Stimulated activated naive B cell treated with anti-CD40 and anti-IgM and Interleukin-4, amounts not matched to agents 10 μg/mL and 1 μg/mL and 100 μg/mL, for 72 hours (primary cell): ENCODE data around the gene SDF2.

ENCODE experiments used
- ATAC-seq, 2 donors: fragments of 150-1000 bp; cut with Tn5 transposase; replicated peaks; 2 replicates each; pipeline ENCODE4 v1.10.0; 2021; ENCODE audit warnings: moderate library complexity in 1 of 2
- DNase-seq: peaks from one replicate; pipeline ENCODE4 v3.0.0; 2021
- H3K27ac Mint-ChIP-seq: one replicate; pipeline ENCODE4 v1.8.0; 2022; ENCODE audit warnings: mild to moderate bottlenecking, mixed read lengths
- H3K27me3 Mint-ChIP-seq, 2 donors: one replicate each; pipeline ENCODE4 v1.8.0; 2022; ENCODE audit warnings: mixed read lengths in 2 of 2
- H3K36me3 Mint-ChIP-seq, 2 donors: one replicate each; pipeline ENCODE4 v1.8.0; 2022; ENCODE audit warnings: mixed read lengths in 2 of 2, mild to moderate bottlenecking in 1 of 2
- H3K4me1 Mint-ChIP-seq, 2 donors: one replicate each; pipeline ENCODE4 v1.8.0; 2022; ENCODE audit warnings: mixed read lengths in 2 of 2, mild to moderate bottlenecking in 1 of 2
- H3K4me3 Mint-ChIP-seq, 2 donors: one replicate each; pipeline ENCODE4 v1.8.0; 2022; ENCODE audit warnings: mild to moderate bottlenecking in 2 of 2, mixed read lengths in 2 of 2, moderate library complexity in 1 of 2
- H3K9me3 Mint-ChIP-seq, 2 donors: one replicate each; pipeline ENCODE4 v1.8.0; 2022; ENCODE audit warnings: mixed read lengths in 2 of 2, mild to moderate bottlenecking in 1 of 2

SDF2 gene

DNA sequence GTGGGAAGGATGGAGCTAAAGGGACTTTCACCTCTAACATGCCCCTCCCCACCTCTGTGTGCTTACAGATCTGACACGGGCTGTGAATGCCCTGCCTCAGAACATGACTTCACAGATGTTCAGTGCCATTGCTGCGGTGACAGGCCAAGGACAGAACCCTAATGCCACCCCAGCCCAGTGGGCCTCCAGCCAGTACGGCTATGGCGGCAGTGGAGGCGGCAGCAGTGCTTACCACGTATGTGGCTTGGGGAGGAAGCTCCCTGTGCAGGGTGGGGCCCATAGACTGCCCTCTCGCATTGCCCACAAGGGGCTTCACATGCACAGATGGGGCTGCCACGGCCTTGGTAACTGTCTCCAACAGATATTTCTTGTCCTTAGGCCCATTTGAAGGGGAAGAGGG lies 38.6 kb upstream of the SDF2 start:
- ATAC-seq (no peak), DNase-seq (no peak)
- Mint-ChIP-seq H3K36me3 (peaks cover 26 to 64% of the 10 kb centered on the region in 2 donors), H3K27ac (no peak overlapping the region), H3K4me1 (peaks cover 0 to 6% of the 10 kb centered on the region in 2 donors), H3K9me3 (no peaks in the 10 kb centered on the region), H3K4me3 (no peak overlapping the region), H3K27me3 (no peaks in the 10 kb centered on the region)

DNA sequence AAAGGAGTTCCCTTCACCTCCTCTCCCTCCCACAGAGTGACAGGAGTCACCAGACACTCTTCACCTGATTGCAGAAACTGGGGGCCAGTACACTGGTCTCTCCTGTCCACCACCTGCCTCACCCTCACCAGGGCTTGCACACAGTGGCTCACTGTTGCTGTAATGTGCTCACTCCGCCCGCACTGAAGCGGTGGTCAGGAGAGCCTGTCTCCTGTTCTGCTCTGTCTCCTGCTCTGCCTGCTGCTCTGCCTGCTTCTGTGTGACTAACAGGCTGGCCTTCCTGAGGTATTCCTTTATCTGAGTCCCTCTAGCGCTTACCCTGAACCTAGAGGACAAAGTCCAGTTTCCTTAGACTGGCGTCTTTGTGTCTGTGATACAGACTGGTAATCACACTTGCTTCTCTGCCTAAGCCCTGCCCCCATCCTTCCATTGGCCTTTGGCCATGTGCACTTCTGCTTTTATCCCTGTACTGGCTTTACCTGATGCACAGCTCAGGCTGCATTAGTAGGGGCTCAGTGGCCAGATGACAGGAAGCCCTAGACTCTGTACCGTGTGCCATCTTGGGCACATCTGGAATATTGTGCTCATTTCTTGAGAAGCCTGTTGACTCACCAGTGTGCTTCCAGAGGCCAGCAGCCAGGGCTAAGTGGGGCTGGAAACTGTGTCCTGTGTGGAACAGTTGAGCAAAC lies 36.7 kb upstream of the SDF2 start:
- ATAC-seq (peak in 1 of 2 donors; percentile 34), DNase-seq (no peak)
- H3K9me3 Mint-ChIP-seq: no peaks in the 10 kb centered on the region
- no peaks in the 10 kb centered on the region for H3K27me3 Mint-ChIP-seq
- no peak overlapping the region for H3K27ac Mint-ChIP-seq
- no peak overlapping the region for H3K4me3 Mint-ChIP-seq
- peaks cover 32 to 65% of the 10 kb centered on the region in 2 donors for H3K36me3 Mint-ChIP-seq
- peaks cover 0 to 3% of the 10 kb centered on the region in 2 donors for H3K4me1 Mint-ChIP-seq

DNA sequence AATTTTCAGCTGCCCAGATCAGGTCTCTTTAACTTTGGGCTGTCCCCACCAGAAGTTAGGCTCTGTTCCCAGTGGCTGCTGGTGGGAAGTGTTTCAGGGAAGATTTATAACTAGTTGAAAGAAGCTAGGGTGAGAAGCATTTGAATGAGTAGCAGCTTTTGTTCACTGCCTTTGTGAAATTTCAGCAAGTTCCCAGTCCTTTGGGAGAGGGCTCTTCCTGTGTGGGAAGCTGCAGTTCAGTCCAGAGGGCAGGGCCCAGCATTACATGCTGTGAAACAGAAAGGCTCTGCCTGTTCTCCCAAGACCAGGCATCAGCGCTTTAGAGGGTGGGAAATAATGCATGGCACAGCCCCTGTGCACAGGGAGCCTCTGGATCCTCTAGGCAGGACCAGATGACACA lies 32.2 kb upstream of the SDF2 start:
- H3K36me3 Mint-ChIP-seq: peaks cover 46 to 58% of the 10 kb centered on the region in 2 donors
- DNase-seq: no peak
- no peak overlapping the region for H3K27ac Mint-ChIP-seq

DNA sequence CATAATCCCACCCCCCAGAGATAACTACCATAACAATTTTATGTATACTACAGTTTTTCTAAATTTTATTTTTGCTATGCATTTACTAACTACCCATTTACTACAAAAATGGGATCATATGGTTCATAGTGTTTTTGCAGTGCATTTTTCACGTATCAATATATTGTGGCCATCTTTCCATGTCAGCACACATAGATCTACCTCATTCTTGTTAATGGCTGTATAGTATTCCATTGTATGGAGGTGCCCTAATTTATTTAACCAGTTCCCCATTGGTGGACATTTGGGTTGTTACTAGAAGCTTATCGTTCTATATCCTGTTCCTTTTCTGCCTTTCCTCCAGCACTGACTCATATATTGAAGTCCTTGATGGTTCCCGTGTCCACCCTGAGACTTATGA lies 27.3 kb upstream of the SDF2 start:
- ATAC-seq (no peak), DNase-seq (no peak)
- Mint-ChIP-seq H3K9me3 (no peaks in the 10 kb centered on the region), H3K27me3 (no peaks in the 10 kb centered on the region), H3K4me1 (no peaks in the 10 kb centered on the region), H3K4me3 (no peak overlapping the region), H3K27ac (no peak overlapping the region), H3K36me3 (peaks cover 63 to 67% of the 10 kb centered on the region in 2 donors)

More for the DNA sequence above, 32.2 kb upstream of the SDF2 start:
- ATAC-seq: no peak
- Mint-ChIP-seq H3K4me1 (peaks cover 0 to 3% of the 10 kb centered on the region in 2 donors), H3K4me3 (no peak overlapping the region), H3K27me3 (no peaks in the 10 kb centered on the region), H3K9me3 (no peaks in the 10 kb centered on the region)

DNA sequence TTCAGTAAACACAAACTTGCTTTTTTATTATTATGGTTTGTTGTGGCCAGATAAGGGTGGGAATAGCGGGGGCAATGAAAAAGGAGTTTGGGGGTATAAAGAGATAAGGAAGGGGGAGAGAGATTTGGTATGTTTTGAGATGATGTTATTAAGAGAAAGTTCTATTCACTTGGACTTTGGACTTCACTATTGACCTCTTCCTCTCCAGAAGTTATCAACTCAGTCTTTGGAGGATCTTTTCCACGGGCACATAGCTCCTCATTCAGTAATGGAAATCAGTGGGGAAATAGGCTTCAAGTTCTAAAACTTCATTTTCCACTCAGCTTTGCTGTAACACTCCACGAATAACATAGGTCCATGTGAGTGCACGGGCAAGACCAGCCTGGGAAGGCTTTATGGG lies 26.8 kb upstream of the SDF2 start:
- no peaks in the 10 kb centered on the region for H3K4me1 Mint-ChIP-seq
- no peaks in the 10 kb centered on the region for H3K27me3 Mint-ChIP-seq
- ATAC-seq: no peak
- H3K36me3 Mint-ChIP-seq: peaks cover 60 to 64% of the 10 kb centered on the region in 2 donors
- H3K27ac Mint-ChIP-seq: no peak overlapping the region
- DNase-seq: no peak
- H3K9me3 Mint-ChIP-seq: no peaks in the 10 kb centered on the region
- H3K4me3 Mint-ChIP-seq: no peak overlapping the region

DNA sequence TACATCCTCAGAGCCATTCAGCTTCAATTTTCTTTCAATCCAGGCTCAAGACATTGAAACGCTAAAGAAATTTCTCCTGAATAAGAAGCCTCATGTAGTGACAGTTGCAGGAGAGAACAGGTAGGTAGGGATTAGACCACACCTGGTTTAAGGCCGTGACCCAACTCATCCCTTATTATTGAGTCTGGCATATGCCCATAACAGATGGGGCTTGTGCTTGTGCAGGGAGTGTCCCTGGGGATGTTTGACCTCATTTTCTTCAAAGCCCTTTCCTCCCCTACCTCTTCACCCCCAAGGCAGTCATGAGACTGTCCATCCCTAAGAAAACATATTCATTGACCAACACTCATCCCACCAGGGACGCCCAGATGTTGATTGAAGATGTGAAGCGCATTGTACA lies 24.6 kb upstream of the SDF2 start:
- DNase-seq: no peak
- Mint-ChIP-seq H3K27me3 (no peaks in the 10 kb centered on the region), H3K27ac (no peak overlapping the region), H3K4me1 (no peaks in the 10 kb centered on the region), H3K9me3 (no peaks in the 10 kb centered on the region), H3K4me3 (no peak overlapping the region), H3K36me3 (peaks cover 62 to 69% of the 10 kb centered on the region in 2 donors)
- no peak for ATAC-seq

DNA sequence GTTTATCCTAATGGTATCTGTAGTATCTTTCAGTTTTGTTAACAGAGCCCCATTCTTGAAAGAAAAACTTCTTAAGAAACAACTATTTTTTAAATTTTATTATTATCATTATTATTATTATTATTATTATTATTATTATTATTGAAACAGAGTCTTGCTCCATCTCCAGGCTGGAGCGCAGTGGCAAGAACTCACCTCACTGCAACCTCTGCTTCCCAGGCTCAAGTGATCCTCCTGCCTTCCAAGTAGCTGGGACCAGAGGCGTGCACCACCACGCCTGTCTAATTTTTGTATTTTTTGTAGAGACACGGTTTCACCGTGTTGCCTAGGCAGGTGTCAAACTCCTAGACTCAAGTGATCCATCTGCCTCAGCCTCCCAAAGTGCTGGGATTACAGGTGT lies 23.7 kb upstream of the SDF2 start:
- ATAC-seq: no peak

DNA sequence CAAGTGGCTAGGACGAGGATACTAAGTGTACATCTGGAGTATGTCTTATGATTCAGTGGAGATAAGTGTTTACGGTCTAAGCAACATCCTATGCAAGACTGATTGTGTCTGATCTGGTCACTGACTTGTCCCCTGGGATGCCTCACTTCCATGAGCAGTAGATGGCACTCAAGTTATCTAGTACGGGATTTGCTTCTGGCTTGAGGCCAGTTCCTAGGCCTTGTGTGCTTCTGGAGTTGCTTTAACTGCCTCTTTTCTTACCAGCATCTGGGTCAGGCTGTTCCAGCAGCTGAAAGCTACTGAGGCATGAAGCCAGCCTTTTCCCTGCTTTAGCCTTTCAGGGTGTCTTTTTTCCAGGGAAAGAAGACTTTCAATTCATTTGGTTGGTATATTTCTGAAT lies 23.3 kb upstream of the SDF2 start:
- H3K27ac Mint-ChIP-seq: no peak overlapping the region
- H3K36me3 Mint-ChIP-seq: peaks cover 55 to 70% of the 10 kb centered on the region in 2 donors
- ATAC-seq (no peak), DNase-seq (no peak)
- H3K4me3 Mint-ChIP-seq: no peak overlapping the region
- H3K4me1 Mint-ChIP-seq: no peaks in the 10 kb centered on the region
- no peaks in the 10 kb centered on the region for H3K27me3 Mint-ChIP-seq
- no peaks in the 10 kb centered on the region for H3K9me3 Mint-ChIP-seq

More for the DNA sequence above, 23.7 kb upstream of the SDF2 start:
- H3K27me3 Mint-ChIP-seq: no peaks in the 10 kb centered on the region
- no peak overlapping the region for H3K4me3 Mint-ChIP-seq
- DNase-seq: no peak
- H3K36me3 Mint-ChIP-seq: peaks cover 58 to 74% of the 10 kb centered on the region in 2 donors
- no peaks in the 10 kb centered on the region for H3K4me1 Mint-ChIP-seq
- no peaks in the 10 kb centered on the region for H3K9me3 Mint-ChIP-seq
- no peak overlapping the region for H3K27ac Mint-ChIP-seq

DNA sequence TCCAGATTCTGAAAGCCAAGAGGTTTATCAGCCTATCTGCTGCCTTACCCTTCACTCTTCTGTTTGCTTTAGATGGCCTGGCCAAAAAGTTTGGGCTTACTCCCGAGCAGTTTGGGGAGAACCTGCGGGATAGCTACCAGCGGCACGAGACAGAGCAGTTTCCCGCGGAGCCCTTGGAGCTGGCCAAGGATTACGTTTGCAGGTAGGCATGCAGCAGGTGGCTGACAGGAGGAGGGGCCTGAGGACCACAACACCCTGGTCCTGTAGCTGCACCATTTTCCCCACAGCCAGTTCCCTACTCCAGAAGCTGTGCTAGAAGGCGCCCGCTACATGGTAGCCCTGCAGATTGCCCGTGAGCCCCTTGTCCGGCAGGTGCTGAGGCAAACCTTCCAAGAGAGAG lies 20.9 kb upstream of the SDF2 start:
- H3K27ac Mint-ChIP-seq: no peak overlapping the region
- H3K9me3 Mint-ChIP-seq: no peaks in the 10 kb centered on the region
- no peaks in the 10 kb centered on the region for H3K27me3 Mint-ChIP-seq
- DNase-seq (no peak), ATAC-seq (no peak)
- H3K4me1 Mint-ChIP-seq: no peaks in the 10 kb centered on the region
- peaks cover 47 to 57% of the 10 kb centered on the region in 2 donors for H3K36me3 Mint-ChIP-seq
- no peak overlapping the region for H3K4me3 Mint-ChIP-seq

DNA sequence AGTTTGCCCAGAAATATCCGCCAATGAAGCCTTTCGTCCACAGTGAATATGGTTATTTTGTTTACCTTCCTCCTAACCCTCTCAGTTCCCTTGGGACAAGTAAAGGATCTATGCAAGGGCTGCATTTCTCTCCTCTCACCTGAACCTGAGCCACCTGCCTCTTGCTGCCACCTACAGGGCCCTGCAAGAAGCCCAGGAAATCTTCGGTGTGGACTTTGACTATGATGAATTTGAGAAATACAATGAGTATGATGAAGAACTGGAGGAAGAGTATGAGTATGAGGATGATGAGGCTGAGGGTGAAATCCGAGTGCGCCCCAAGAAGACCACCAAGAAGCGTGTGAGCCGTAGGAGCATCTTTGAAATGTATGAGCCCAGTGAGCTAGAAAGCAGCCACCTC lies 14.3 kb upstream of the SDF2 start:
- H3K27me3 Mint-ChIP-seq: no peaks in the 10 kb centered on the region
- no peak overlapping the region for H3K4me3 Mint-ChIP-seq
- H3K9me3 Mint-ChIP-seq: no peaks in the 10 kb centered on the region
- DNase-seq (no peak), ATAC-seq (no peak)
- H3K27ac Mint-ChIP-seq: no peak overlapping the region
- peaks cover 47 to 57% of the 10 kb centered on the region in 2 donors for H3K36me3 Mint-ChIP-seq
- H3K4me1 Mint-ChIP-seq: no peaks in the 10 kb centered on the region

DNA sequence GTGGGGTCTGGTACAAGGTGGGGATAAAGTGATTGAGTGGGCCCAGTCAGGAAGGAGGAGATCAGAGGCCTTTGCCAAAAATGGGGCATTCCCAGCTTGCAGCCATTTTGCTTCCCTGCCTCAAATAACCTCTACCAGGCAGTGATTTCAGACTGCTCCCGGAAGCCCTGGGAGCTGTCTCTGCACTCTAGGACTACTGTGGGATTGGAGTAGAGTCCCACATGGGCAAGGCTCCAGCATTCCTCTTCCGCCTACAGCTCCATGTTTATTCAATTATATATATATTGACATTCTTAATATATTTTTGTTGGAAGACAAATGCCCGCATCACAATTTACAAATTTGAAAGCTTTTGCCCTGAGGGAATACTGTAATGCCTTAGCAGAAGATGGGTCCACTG lies 13.8 kb upstream of the SDF2 start:
- ATAC-seq (no peak), DNase-seq (no peak)
- no peak overlapping the region for H3K27ac Mint-ChIP-seq
- H3K9me3 Mint-ChIP-seq: no peaks in the 10 kb centered on the region
- no peak overlapping the region for H3K4me3 Mint-ChIP-seq
- no peaks in the 10 kb centered on the region for H3K27me3 Mint-ChIP-seq
- no peaks in the 10 kb centered on the region for H3K4me1 Mint-ChIP-seq
- peaks cover 50 to 55% of the 10 kb centered on the region in 2 donors for H3K36me3 Mint-ChIP-seq

DNA sequence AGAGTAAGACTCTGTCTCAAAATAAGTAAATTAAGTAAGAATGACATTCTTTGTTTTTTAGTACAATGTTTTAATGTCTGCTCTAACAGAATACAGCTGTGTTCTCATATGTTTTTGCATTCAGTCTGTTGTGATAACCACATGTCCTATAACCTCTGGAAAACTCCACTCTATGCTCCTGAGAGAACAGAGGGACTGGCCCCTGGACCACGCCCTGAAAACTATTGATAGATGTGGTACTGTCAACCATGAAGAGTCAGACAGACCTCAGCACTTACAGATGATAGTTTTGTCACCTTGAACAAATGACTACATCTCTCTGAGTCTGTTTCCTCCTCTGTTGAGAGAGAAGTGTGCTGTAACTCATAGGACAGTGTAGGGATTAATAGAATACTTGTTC lies 8.2 kb upstream of the SDF2 start:
- peaks cover 30 to 57% of the 10 kb centered on the region in 2 donors for H3K36me3 Mint-ChIP-seq

DNA sequence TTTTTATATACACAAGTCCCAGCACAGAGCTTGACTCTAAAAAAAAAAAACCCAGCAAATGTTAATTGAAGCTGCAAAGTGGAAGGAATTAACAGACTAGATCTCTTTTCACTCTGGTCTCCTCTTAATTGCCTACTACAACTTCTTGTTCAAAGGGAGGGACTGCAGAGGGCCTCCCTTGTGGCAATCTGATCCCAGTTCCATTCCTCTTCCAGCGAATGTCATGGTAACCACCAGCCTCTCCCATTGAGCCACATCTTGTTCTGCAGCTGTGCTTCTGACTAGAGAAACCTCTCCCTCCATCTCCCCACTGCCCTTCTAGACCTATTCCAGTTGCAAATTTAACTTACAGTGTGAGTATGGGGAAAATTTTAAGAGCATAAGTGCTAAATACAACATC lies 6.2 kb upstream of the SDF2 start:
- no peak overlapping the region for H3K4me3 Mint-ChIP-seq
- DNase-seq (no peak), ATAC-seq (no peak)
- H3K27ac Mint-ChIP-seq: no peak overlapping the region
- no peaks in the 10 kb centered on the region for H3K27me3 Mint-ChIP-seq
- peaks cover 26 to 42% of the 10 kb centered on the region in 2 donors for H3K4me1 Mint-ChIP-seq
- H3K36me3 Mint-ChIP-seq: peaks cover 20 to 55% of the 10 kb centered on the region in 2 donors
- H3K9me3 Mint-ChIP-seq: no peaks in the 10 kb centered on the region

More for the DNA sequence above, 8.2 kb upstream of the SDF2 start:
- no peak overlapping the region for H3K27ac Mint-ChIP-seq
- DNase-seq (no peak), ATAC-seq (no peak)
- H3K9me3 Mint-ChIP-seq: no peaks in the 10 kb centered on the region
- H3K27me3 Mint-ChIP-seq: no peaks in the 10 kb centered on the region
- H3K4me3 Mint-ChIP-seq: no peak overlapping the region
- H3K4me1 Mint-ChIP-seq: peaks cover 12 to 21% of the 10 kb centered on the region in 2 donors

DNA sequence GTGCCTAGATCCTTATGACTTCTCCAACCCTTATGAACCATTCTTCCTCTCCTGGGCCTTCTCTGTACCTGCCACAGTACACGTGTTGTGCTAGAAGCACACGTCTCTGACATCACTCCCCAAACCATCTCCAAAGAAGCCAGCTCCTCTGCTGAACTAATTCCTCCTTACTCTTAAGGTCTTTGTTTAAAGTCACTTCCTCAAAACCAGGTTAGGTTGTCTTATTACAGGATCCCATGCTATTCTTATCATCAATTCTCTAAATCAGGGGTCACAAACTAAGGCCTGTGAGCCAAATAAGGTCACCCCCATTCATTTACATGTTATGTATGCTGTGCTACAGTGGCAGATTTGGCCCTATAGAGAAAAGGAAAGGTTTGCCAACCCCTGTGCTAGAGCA lies 4.3 kb upstream of the SDF2 start:
- Mint-ChIP-seq H3K27ac (no peak overlapping the region), H3K9me3 (no peaks in the 10 kb centered on the region), H3K4me1 (peaks cover 27 to 49% of the 10 kb centered on the region in 2 donors), H3K27me3 (no peaks in the 10 kb centered on the region), H3K36me3 (peaks cover 12 to 46% of the 10 kb centered on the region in 2 donors), H3K4me3 (no peak overlapping the region)
- no peak for DNase-seq
- no peak for ATAC-seq

DNA sequence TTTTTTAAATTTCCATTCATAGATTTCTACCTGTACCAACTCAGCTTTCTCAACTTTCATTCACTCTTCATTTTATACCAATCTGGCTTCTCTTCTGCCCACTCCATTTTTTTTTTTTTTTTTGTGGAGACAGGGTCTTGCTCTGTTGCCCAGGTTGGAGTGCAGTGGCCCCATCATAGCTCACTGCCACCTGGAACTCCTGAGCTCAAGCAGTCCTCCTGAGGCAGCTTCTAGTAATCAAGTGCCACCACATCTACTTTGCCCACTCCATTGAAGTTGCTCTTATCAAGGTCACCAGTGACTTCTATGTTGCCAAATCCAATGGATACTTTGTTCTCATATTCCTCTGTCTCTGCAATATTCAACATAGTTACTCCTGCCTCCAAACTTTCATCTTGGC lies 2.0 kb upstream of the SDF2 start:
- Mint-ChIP-seq H3K4me1 (peaks cover 35 to 65% of the 10 kb centered on the region in 2 donors), H3K36me3 (peaks cover 20 to 50% of the 10 kb centered on the region in 2 donors), H3K27ac (no peak overlapping the region), H3K9me3 (no peaks in the 10 kb centered on the region), H3K4me3 (peak overlapping the region; percentile 97 to 99), H3K27me3 (no peaks in the 10 kb centered on the region)
- DNase-seq: no peak
- ATAC-seq: no peak
